Esophagus muscularis mucosa (tissue), 4 donors: ENCODE data around the gene PRKAR1B. TPM values are rescaled to one million over a fixed set of nuclear protein-coding genes. Genes with fewer than 3 reads are reported as not detected.
A peak's percentile ranks its signal among the peaks of the same experiment; 100 is the strongest.

Experiments
- DNase-seq: peaks from one replicate; pipeline ENCODE4 v3.0.0-alpha.2; 2017; ENCODE audit errors: extremely low spot score
- H3K27ac ChIP-seq, 4 donors: fragments of 200-600 bp; sonication (generic); replicated peaks in 1 of 4; 1 replicate in 3 of 4; 2 replicates in 1 of 4; pipeline ENCODE4 v1.5.1; 2016 to 2019; ENCODE audit warnings: mild to moderate bottlenecking in 1 of 4
- H3K27me3 ChIP-seq, 4 donors: fragments of 200-600 bp; sonication (generic); one replicate each; pipeline versions ENCODE4 v1.5.1 to v1.6.0; 2016 to 2019
- H3K36me3 ChIP-seq, 4 donors: fragments of 200-600 bp; sonication (generic); one replicate each; pipeline ENCODE4 v1.5.1; 2016 to 2019
- H3K4me1 ChIP-seq, 4 donors: fragments of 200-600 bp; sonication (generic); one replicate each; pipeline ENCODE4 v1.5.1; 2016 to 2019
- H3K4me3 ChIP-seq, 4 donors: fragments of 200-600 bp; sonication (generic); 1 replicate in 2 of 4; 2 replicates in 2 of 4; pipeline ENCODE4 v1.5.1; 2016 to 2019; ENCODE audit warnings: mild to moderate bottlenecking in 4 of 4, moderate library complexity in 1 of 4
- H3K9me3 ChIP-seq, 4 donors: fragments of 200-600 bp; sonication (generic); 1 replicate in 3 of 4; 2 replicates in 1 of 4; pipeline ENCODE4 v1.5.1; 2016 to 2019
- CTCF ChIP-seq, 3 experiments: fragments of 200-600 bp in 2 of 3; fragments of 450-650 bp in 1 of 3; sonication (generic) in 2 of 3; IDR thresholded peaks; one replicate each; pipeline ENCODE4 v1.5.1; 2017 to 2019; ENCODE audit warnings: antibody characterized with exemption in 3 of 3, mild to moderate bottlenecking in 2 of 3, moderate library complexity in 1 of 3
- EP300 ChIP-seq: sonication (generic); formaldehyde crosslinking; IDR thresholded peaks from one replicate; pipeline ENCODE4 v1.6.1; 2017; ENCODE audit warnings: antibody characterized with exemption
- POLR2A ChIP-seq: fragments of 450-650 bp; IDR thresholded peaks from one replicate; pipeline ENCODE4 v1.6.1; 2017; ENCODE audit warnings: antibody characterized with exemption, moderate library complexity, mild to moderate bottlenecking, low read depth
- POLR2AphosphoS5 ChIP-seq, 2 donors: sonication (generic); formaldehyde crosslinking; IDR thresholded peaks; one replicate each; pipeline ENCODE4 v1.6.1; 2017; ENCODE audit warnings: antibody characterized with exemption in 2 of 2
- WGBS: methylation state at CpG from one replicate; pipeline ENCODE4 v1.1.5; 2018; 5-methylcytosine and 5-hydroxymethylcytosine counted together
- intact Hi-C: fragments of 100-400 bp; cut with DNase I; formaldehyde crosslinking; loops from one replicate; pipeline ENCODE4 v1.15.1; 2023
- total RNA-seq, 4 donors: library from RNA; depleted of rRNA; stranded (reverse); fragments of >200 nt; gene quantifications; one replicate each; pipeline versions ENCODE4 v1.1.0 to v1.2.1, GENCODE V29; 2016

Gene PRKAR1B
- 10 to 100 TPM; 15.4 to 46.9 (median 31.4) TPM for total RNA-seq

GRCh38 chr7:727104-727805 lies at the start of gene PRKAR1B:
Gene PRKAR1B, minus strand, starts transcription at chr7:727281. Its CDS starts 15,776 bp downstream, at chr7:711505.
- intact Hi-C loops: no loop called here
- Histone ChIP-seq H3K9me3 (no peaks in the 10 kb centered on the region), H3K4me3 (peak within 1 kb of the TSS; percentile 87 to 99 (median 96)), H3K27me3 (no peaks in the 10 kb centered on the region), H3K4me1 (peaks cover 28 to 46% (median 43%) of the 10 kb centered on the region in 4 donors), H3K27ac (peak within 1 kb of the TSS; percentile 65 to 85 (median 76)), H3K36me3 (peaks cover 6 to 33% (median 18%) of the 10 kb centered on the region in 4 donors)
- 2% methylated on average over 8 of the region's 66 CpGs for WGBS
- DNase-seq: no peak
- TF ChIP-seq CTCF (IDR thresholded peaks at IDR 0.05): no peak
- no peak for TF ChIP-seq POLR2AphosphoS5 (IDR thresholded peaks at IDR 0.05)
- no peak for TF ChIP-seq EP300
- TF ChIP-seq POLR2A: no peak

GRCh38 chr7:776381-776780 lies 49.3 kb upstream of the PRKAR1B start:
- H3K36me3 ChIP-seq: peaks cover 0 to 65% (median 54%) of the 10 kb centered on the region in 4 donors
- no peak overlapping the region for H3K27ac ChIP-seq
- H3K4me1 ChIP-seq: peaks cover 19 to 37% (median 31%) of the 10 kb centered on the region in 4 donors
- WGBS: 84% methylated on average over 5 of the region's 10 CpGs
- TF ChIP-seq POLR2A: no peak
- TF ChIP-seq EP300: no peak
- no peak for TF ChIP-seq CTCF (IDR thresholded peaks at IDR 0.05)
- no peak for TF ChIP-seq POLR2AphosphoS5 (IDR thresholded peaks at IDR 0.05)
- no peak for DNase-seq
- H3K9me3 ChIP-seq: no peaks in the 10 kb centered on the region
- intact Hi-C loops: loop anchor here (10.0 kb wide), 1 partner anchor 112 kb away; no protein-coding TSS in a partner anchor
- H3K27me3 ChIP-seq: no peaks in the 10 kb centered on the region
- H3K4me3 ChIP-seq: no peak overlapping the region

- H3K4me1 ChIP-seq: peaks cover 22 to 47% (median 40%) of the 10 kb centered on the region in 4 donors
- peak overlapping the region in 1 of 4 donors; percentile 11 for H3K27ac ChIP-seq
- H3K36me3 ChIP-seq: peaks cover 0 to 60% (median 53%) of the 10 kb centered on the region in 4 donors
- no peak for DNase-seq
- H3K27me3 ChIP-seq: no peaks in the 10 kb centered on the region
- WGBS: 93% methylated on average over 11 of the region's 65 CpGs
- H3K4me3 ChIP-seq: no peak overlapping the region
- TF ChIP-seq EP300 (no peak), CTCF (IDR thresholded peaks at IDR 0.05) (peak in 2 of 3 experiments; percentile 94 to 96), POLR2AphosphoS5 (IDR thresholded peaks at IDR 0.05) (peak in 1 of 2 donors; percentile 32), POLR2A (no peak)
- intact Hi-C loops: loop anchor here (1.0 to 10.0 kb wide), 3 partner anchors 110 to 452 kb away; partner anchors contain the start of gene PDGFA
- H3K9me3 ChIP-seq: no peaks in the 10 kb centered on the region
Measured at GRCh38 chr7:774161-775109, 47.4 kb upstream of the PRKAR1B start.

- Histone ChIP-seq H3K27ac (no peak overlapping the region), H3K4me3 (no peak overlapping the region), H3K36me3 (peaks cover 0 to 62% (median 53%) of the 10 kb centered on the region in 4 donors), H3K4me1 (peaks cover 27 to 46% (median 40%) of the 10 kb centered on the region in 4 donors), H3K27me3 (no peaks in the 10 kb centered on the region), H3K9me3 (no peaks in the 10 kb centered on the region)
- DNase-seq: no peak
- intact Hi-C loops: loop anchor here (5.0 to 10.0 kb wide), 2 partner anchors 109 to 256 kb away; partner anchors contain the start of gene PDGFA
- TF ChIP-seq EP300 (no peak), POLR2AphosphoS5 (IDR thresholded peaks at IDR 0.05) (no peak), CTCF (IDR thresholded peaks at IDR 0.05) (no peak), POLR2A (no peak)
- WGBS: 96% methylated on average over 7 of the region's 12 CpGs
Measured at GRCh38 chr7:773622-773915, 46.5 kb upstream of the PRKAR1B start.
